ENCODE measurements around the gene OSBPL8.

DNA sequence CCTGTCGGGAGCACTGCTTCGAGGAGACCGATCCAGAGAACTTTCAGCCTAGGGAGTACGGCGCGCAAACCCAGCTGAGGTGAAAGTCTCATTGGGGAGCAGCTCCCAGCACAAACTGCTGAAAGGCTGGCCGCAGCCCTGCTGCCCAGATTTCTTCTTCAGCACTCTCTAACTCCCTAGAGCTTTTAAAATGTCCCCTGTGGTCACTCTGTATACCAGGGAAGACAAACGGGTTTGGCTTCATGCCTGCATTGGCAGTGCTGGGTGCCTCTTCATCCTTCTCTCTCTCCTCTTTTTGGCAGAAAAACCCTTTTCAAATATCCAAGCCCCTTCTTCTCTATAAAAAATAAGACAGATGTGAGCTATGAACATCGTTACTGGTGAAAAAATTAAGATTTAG, 246.3 kb downstream of the OSBPL8 start:
- TF ChIP-seq POLR2A (IDR thresholded peaks at IDR 0.05), result no peak
- TF ChIP-seq, protein P1, sequence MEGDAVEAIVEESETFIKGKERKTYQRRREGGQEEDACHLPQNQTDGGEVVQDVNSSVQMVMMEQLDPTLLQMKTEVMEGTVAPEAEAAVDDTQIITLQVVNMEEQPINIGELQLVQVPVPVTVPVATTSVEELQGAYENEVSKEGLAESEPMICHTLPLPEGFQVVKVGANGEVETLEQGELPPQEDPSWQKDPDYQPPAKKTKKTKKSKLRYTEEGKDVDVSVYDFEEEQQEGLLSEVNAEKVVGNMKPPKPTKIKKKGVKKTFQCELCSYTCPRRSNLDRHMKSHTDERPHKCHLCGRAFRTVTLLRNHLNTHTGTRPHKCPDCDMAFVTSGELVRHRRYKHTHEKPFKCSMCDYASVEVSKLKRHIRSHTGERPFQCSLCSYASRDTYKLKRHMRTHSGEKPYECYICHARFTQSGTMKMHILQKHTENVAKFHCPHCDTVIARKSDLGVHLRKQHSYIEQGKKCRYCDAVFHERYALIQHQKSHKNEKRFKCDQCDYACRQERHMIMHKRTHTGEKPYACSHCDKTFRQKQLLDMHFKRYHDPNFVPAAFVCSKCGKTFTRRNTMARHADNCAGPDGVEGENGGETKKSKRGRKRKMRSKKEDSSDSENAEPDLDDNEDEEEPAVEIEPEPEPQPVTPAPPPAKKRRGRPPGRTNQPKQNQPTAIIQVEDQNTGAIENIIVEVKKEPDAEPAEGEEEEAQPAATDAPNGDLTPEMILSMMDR (IDR thresholded peaks at IDR 0.05), result no peak
